Activated CD4-positive, alpha-beta T cell treated with anti-CD3 and anti-CD28 coated beads, Interleukin-10, Interleukin-2, amounts not matched to agents 100 ng/mL and 50 ng/mL, durations not matched to agents 16 hours and 8 hours (primary cell): ENCODE results near the gene CRYGC.
"Not testable (repeated sequence)": the region's sequence is repeated elsewhere in the genome, so short reads cannot be mapped to it uniquely, and the experiment has no call there.

Experiments used
- DNase-seq: peaks from one replicate; pipeline ENCODE4 v3.0.0-alpha.2; 2020

The CRYGC gene, protein sequence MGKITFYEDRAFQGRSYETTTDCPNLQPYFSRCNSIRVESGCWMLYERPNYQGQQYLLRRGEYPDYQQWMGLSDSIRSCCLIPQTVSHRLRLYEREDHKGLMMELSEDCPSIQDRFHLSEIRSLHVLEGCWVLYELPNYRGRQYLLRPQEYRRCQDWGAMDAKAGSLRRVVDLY

GRCh38 chr2:208129744-208130711 lies at the start of gene CRYGC:
TSS of gene CRYGC (minus strand) at chr2:208129828. CDS start at chr2:208129792, 36 bp downstream.
- DNase-seq = no peak

DNA sequence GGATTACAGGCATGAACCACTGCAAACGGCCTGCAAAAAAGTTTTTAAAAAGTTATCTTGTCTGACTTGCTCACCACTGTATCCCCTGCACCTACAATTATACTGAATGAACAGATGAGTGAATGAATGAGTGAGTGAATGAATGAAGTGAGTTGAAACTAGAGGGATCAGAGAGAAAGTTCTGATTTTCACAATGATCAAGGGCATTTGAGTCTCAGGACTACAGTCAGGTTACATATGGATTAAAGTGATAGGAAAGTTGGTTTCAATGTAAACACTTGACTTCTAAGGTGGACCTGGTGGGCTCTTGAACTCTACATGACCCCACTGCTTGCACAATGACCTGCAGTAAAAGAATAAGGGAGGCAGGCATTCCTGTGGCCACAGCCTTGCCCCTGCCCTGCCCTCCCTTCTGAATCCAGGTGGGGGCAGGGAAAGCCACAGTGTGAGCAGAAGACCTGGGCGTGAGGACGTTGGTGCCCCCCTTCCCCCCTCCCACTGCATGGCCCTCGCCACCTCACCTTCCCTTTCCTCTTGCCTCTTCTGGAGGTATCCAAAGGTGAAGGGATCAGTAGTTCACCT lies 49.5 kb upstream of the CRYGC start:
- no peak for DNase-seq

GRCh38 chr2:208175840-208176153 lies 46.2 kb upstream of the CRYGC start:
- DNase-seq = no peak

- peak; percentile 76 for DNase-seq
Observed at GRCh38 chr2:208175069-208175839, 45.6 kb upstream of the CRYGC start.

DNA sequence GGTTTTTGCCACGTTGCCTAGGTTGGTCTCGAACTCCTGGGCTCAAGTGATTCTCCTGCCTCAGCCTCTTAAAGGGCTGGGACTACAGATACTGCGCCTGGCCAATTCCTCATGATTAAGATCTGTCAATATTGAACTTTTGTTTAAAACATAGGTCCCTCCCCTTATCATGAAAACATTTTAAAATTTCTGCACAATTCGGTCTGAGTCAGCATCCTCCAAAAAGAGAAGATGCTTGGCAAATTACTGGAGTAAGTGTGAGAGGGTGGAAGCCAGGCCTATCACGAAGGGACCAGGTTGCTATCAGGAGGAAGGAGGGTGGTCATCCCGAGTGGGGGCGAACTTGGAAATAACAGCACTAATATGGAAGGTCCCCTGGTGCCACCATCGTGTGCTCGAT lies 44.5 kb upstream of the CRYGC start:
- DNase-seq = no peak

DNA sequence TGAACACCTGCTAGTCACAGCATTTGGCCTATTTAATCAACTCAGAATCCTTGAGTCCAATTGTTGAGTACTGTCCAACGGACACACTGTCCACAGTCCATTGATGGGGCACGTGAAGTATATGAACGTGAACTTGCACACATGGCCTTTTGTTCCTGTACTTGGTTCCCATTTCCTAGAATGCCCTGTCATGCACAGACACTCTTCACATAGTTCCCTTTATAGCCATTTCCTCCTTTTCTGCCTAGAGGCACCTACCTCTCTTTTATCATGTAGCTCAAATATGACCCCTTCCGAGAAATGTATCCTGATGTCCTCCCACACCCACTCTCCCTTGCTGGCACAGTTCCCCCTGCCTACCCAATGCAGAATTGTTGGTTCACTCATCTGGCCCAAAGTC lies 42.5 kb upstream of the CRYGC start:
- no peak for DNase-seq

DNA sequence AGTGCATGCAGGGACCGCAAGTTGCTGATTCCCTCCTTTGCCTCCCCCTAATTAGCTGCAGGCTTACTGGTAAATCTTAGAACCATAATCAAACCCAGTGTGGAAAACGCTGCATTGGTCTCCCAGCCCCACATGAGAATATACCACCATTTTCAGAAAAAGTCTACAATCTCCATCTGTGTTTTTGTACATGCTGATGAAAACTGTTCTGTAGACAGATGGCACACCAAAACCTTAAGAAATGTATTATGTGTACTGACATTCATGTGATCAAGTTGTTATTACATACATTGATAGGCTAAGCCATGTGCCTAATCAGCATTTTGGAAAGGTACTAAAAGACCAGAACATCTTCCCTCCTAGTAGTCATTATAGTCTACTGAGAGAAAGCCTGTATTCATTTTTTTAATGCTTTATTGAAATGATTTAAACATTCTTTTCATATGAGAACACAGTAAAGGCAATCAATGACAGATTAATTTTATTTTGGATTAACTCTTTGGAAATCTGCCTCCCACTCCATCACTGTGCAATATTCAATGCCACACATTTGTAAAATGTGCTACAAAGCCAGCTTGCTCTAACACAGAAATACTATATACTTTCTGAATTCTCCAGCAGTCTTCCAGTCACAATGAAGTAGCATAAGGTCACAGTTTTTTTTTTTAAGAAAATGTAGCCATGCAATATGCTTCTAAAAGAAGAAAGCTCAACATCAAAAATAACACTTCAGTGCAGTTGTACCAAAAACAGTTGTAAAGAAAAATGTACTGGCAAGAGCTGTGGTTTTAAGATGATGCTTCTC lies 35.5 kb upstream of the CRYGC start:
- no peak for DNase-seq

DNA sequence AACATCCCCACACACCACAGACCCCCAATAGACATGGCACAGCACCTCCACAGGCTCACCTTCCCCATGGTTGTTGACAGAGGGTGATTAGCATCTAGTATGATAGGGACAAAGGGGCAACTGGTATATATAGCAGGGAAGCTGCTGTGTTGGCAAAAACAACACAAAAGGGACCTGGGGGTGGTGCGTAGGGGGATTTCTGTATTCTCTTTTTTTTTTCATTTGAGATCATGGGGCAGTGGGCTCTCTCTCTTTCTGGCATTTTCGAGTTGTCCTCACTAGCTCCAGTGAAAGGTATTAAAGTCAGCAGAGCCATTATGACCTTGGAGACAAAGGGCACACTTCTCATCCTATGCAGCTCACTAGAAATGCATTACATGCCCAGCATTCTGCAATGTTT lies 33.9 kb upstream of the CRYGC start, which contains the start of gene CRYGA:
Gene CRYGA, minus strand, starts transcription at position 101 of the 400 bp plus-strand sequence. Its CDS starts 33 bp downstream, at position 68.
- DNase-seq = no peak

- no peak for DNase-seq
Observed at GRCh38 chr2:208156439-208156838, 26.8 kb upstream of the CRYGC start.

GRCh38 chr2:208153156-208153555 lies 23.5 kb upstream of the CRYGC start:
- no peak for DNase-seq

DNA sequence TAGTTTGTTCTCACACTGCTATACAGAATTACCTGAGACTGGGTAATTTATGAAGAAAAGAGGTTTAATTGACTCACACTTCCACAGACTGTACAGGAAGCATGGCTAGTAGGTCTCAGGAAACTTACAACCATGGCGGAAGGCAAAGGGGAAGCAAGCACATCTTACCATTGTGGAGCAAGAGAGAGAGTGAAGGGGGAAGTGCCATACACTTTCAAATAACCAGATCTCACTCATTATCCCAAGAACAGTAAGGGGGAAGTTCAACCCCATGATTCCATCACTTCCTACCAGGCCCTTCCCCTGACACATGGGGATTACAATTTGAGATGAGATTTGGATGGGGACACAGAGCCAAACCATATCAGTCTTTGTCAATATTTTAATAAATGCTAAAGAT lies 21.3 kb upstream of the CRYGC start:
- no peak for DNase-seq

GRCh38 chr2:208150094-208150493 lies 20.5 kb upstream of the CRYGC start:
- no peak for DNase-seq

- DNase-seq = no peak
Observed at GRCh38 chr2:208148803-208149202, 19.2 kb upstream of the CRYGC start.

- DNase-seq = no peak
Observed at GRCh38 chr2:208147759-208148158, 18.1 kb upstream of the CRYGC start.

- no peak for DNase-seq
Observed at GRCh38 chr2:208147008-208147407, 17.4 kb upstream of the CRYGC start.

- DNase-seq = no peak
Observed at GRCh38 chr2:208146006-208146405, 16.4 kb upstream of the CRYGC start, which contains the start of gene CRYGB. TSS of gene CRYGB (minus strand) at chr2:208146158. CDS start at chr2:208146120, 38 bp downstream.

GRCh38 chr2:208142925-208143799 lies 13.5 kb upstream of the CRYGC start:
- DNase-seq = no peak

- no peak for DNase-seq
Observed at GRCh38 chr2:208142240-208142924, 12.8 kb upstream of the CRYGC start.

DNA sequence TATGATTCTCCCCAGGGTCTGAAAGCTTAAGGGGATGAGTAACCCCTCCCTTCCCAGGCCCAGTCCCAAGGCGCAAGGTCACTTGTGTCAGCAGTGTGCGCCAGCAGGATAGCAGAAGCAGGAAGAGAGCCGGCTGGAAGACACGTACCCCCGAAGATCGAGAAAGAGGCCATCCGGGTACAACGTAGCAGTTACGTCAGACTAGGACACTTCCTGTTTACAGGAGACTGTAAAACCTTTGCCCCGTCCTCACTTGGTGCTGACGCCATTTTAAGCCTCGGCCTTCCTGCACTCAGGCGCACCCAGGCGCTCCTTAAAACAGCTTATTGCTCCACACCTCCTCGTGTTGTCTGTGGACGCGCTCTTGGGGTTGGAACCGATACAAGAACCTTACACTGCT lies 9.8 kb upstream of the CRYGC start:
- DNase-seq = no peak

DNA sequence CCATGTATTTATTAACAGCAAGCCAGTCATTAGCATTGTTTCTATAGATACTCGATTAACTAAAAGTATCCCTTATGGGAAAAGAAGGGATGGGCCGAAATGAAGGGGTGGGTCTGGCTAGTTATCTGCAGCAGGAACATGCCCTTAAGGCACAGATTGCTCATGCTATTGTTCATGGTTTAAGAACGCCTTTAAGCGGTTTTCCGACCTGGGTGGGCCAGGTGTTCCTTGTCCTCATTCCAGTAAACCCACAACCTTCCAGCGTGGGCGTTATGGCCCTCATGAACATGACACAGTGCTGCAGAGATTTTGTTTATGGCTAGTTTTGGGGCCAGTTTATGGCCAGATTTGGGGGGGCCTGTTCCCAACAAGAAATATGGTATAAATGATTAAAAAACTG lies 8.7 kb upstream of the CRYGC start:
- not testable (repeated sequence) for DNase-seq

GRCh38 chr2:208136716-208137094 lies 7.1 kb upstream of the CRYGC start:
- DNase-seq = no peak
